ENCODE results near the gene PRKCSH. TPM values are rescaled to one million over a fixed set of nuclear protein-coding genes. Genes with fewer than 3 reads are reported as not detected.

PRKCSH gene
- total RNA-seq, 1 experiment from 2014 or later, result 431 TPM

GRCh38 chr19:11448410-11448809 is 13.0 kb downstream of the PRKCSH start:
- H3K9ac ChIP-seq (ENCODE audit: extremely low read depth, insufficient read length, low read length), result no peak overlapping the region
- H2AK5ac ChIP-seq (ENCODE audit: insufficient read length, low read length), result no peak overlapping the region
- H3K18ac ChIP-seq (ENCODE audit: insufficient read length, low read depth, low read length), result no peak overlapping the region
- H2AFZ ChIP-seq (ENCODE audit: low read length), result no peak overlapping the region
- H3K9me3 ChIP-seq (ENCODE audit: control insufficient read depth, low read depth, low read length), result no peaks in the 10 kb centered on the region
- no peak overlapping the region for H4K5ac ChIP-seq (ENCODE audit: insufficient read length, low read depth, low read length)
- Mint-ChIP-seq H3K4me1 (peaks cover 13 to 25% of the 10 kb centered on the region in 2 experiments), H3K36me3 (ENCODE audit: insufficient read depth in 1 of 3, low read depth in 3 of 3) (peaks cover 9 to 46% (median 45%) of the 10 kb centered on the region in 3 experiments; a peak in 6 of 7 replicates), H3K27ac (no peak overlapping the region), H3K9me3 (no peaks in the 10 kb centered on the region; a peak in 1 of 5 replicates), H3K27me3 (ENCODE audit: low read depth) (no peaks in the 10 kb centered on the region), H3K4me3 (no peak overlapping the region)
- no peak for DNase-seq
- H3K79me2 ChIP-seq (ENCODE audit: insufficient read depth, low read length), result no peaks in the 10 kb centered on the region
- H2BK15ac ChIP-seq (ENCODE audit: low read depth, low read length), result no peak overlapping the region
- H4K20me1 ChIP-seq (ENCODE audit: control insufficient read depth, insufficient read depth, insufficient read length), result no peaks in the 10 kb centered on the region
- no peak overlapping the region for H2BK12ac ChIP-seq (ENCODE audit: insufficient read length, low read depth, low read length)
- no peak overlapping the region for H3K14ac ChIP-seq (ENCODE audit: insufficient read depth, low read length)
- H3K23me2 ChIP-seq (ENCODE audit: insufficient read length, low read depth, low read length, poor library complexity, severe bottlenecking), result no peaks in the 10 kb centered on the region
- H3K56ac ChIP-seq (ENCODE audit: insufficient read length, low read depth, low read length), result no peak overlapping the region
- H3K27ac ChIP-seq (ENCODE audit: insufficient read length, low read depth, low read length), result no peak overlapping the region
- H3K4me1 ChIP-seq (ENCODE audit: insufficient read depth, low read length), result no peaks in the 10 kb centered on the region
- H3K4me2 ChIP-seq (ENCODE audit: insufficient read depth, insufficient read length, low read length), result no peak overlapping the region
- no peaks in the 10 kb centered on the region for H3K79me1 ChIP-seq (ENCODE audit: insufficient read depth, low read depth, low read length, poor library complexity, severe bottlenecking)
- H2BK5ac ChIP-seq (ENCODE audit: insufficient read length, low read length), result no peak overlapping the region
- no peak overlapping the region for H3T11ph ChIP-seq (ENCODE audit: low read length)
- no peak overlapping the region for H2BK20ac ChIP-seq (ENCODE audit: low read depth, low read length, poor library complexity, severe bottlenecking)
- H4K8ac ChIP-seq (replicated peaks; ENCODE audit: insufficient read length, low read depth, low read length), result no peak overlapping the region
- no peak overlapping the region for H3K4ac ChIP-seq (ENCODE audit: low read depth, low read length)
- no peak overlapping the region for H3K23ac ChIP-seq (ENCODE audit: insufficient read length, low read depth, low read length)
- no peaks in the 10 kb centered on the region for H3K27me3 ChIP-seq (ENCODE audit: insufficient read depth, low read length)
- no peak for TF ChIP-seq CTCF (conservative IDR thresholded peaks at IDR 0.05)
- H4K91ac ChIP-seq (ENCODE audit: insufficient read length, low read depth, low read length), result no peak overlapping the region
- no CpG with 5 or more reads among the region's 13 CpGs for WGBS (ENCODE audit: extremely low coverage, insufficient read length, low lambda C conversion rate)
- no peak overlapping the region for H2BK120ac ChIP-seq (ENCODE audit: low read depth, low read length, poor library complexity, severe bottlenecking)

Data from H9 (cell line).